A549 (cell line): Measurements from ENCODE around the gene GPRIN3. TPM values are rescaled to one million over a fixed set of nuclear protein-coding genes. Genes with fewer than 3 reads are reported as not detected.
"Not testable (repeated sequence)": the region's sequence is repeated elsewhere in the genome, so short reads cannot be mapped to it uniquely, and the experiment has no call there.

Experiments
- ATAC-seq, 2 experiments: fragments of 200-7000 bp in 1 of 2; fragments of >200 bp in 1 of 2; cut with Nextera tagmentation in 1 of 2; cut with Tn5 transposase in 1 of 2; 3 replicates each; pipeline versions ENCODE4 v1.8.0 to v1.9.1; 2018 to 2020; ENCODE audit warnings: mild to moderate bottlenecking in 1 of 2, moderate library complexity in 1 of 2
- CTCF ChIA-PET: fragments of 300-600 bp; sonication (Branson Sonifier 250); formaldehyde crosslinking; extraction: SDS; loops from one replicate; lab custom pipeline; 2021; ENCODE audit warnings: antibody characterized with exemption, inconsistent platforms; lab: Yijun Ruan, JAX
- POLR2A ChIA-PET: fragments of 350-600 bp; formaldehyde crosslinking; extraction: SDS; loops from one replicate; lab custom pipeline; 2021; ENCODE audit warnings: antibody characterized with exemption, inconsistent platforms; lab: Yijun Ruan, JAX
- DNase-seq, 2 experiments: peaks; one replicate each; pipeline versions ENCODE4 v3.0.0 to v3.0.0-alpha.2; 2011 to 2016; ENCODE audit warnings: low read depth in 1 of 2, low spot score in 1 of 2
- FAIRE-seq: peaks from 2 replicates; lab custom pipeline; 2011; peaks lifted over from hg19 to GRCh38; lab: Jason Lieb, UNC
- H3K27ac ChIP-seq, 2 experiments: fragments of >200 bp; sonication (Bioruptor Twin); formaldehyde crosslinking; 3 replicates each; pipeline ENCODE4 v1.5.1; 2016 to 2017
- H3K4me1 ChIP-seq: fragments of >200 bp; sonication (Bioruptor Twin); formaldehyde crosslinking; 3 replicates; pipeline ENCODE4 v1.6.1; 2016
- H3K4me2 ChIP-seq: fragments of >200 bp; sonication (Bioruptor Twin); formaldehyde crosslinking; 3 replicates; pipeline ENCODE4 v1.6.1; 2016
- H3K4me3 ChIP-seq: fragments of >200 bp; sonication (Bioruptor Twin); formaldehyde crosslinking; 3 replicates; pipeline ENCODE4 v1.5.1; 2016
- H3K9me3 ChIP-seq: fragments of >200 bp; sonication (Bioruptor Twin); formaldehyde crosslinking; 3 replicates; pipeline ENCODE4 v1.6.1; 2016
- ATOH8 ChIP-seq: fragments of 250-450 bp; sonication (Bioruptor Pico); IDR thresholded peaks from 2 replicates; pipeline ENCODE4 v1.5.0; 2020; ENCODE audit warnings: low read depth, mild to moderate bottlenecking, moderate library complexity
- BHLHE40 ChIP-seq: IDR thresholded peaks from 2 replicates; pipeline ENCODE4 v1.6.1; 2012; ENCODE audit warnings: low read depth, low read length, inconsistent platforms
- CBX2 ChIP-seq: fragments of 200-600 bp; sonication (generic); IDR thresholded peaks from 2 replicates; pipeline ENCODE4 v1.6.1; 2016; ENCODE audit warnings: low read depth, mild to moderate bottlenecking, borderline replicate concordance
- E2F6 ChIP-seq: IDR thresholded peaks from 2 replicates; pipeline ENCODE4 v1.6.1; 2012; ENCODE audit warnings: low read depth, borderline replicate concordance
- EHF ChIP-seq: fragments of 250-450 bp; sonication (Bioruptor Pico); IDR thresholded peaks from 2 replicates; pipeline ENCODE4 v1.5.0; 2020; ENCODE audit warnings: mild to moderate bottlenecking
- FOSB ChIP-seq: fragments of 250-450 bp; sonication (Bioruptor Pico); IDR thresholded peaks from 2 replicates; pipeline ENCODE4 v1.5.0; 2020; ENCODE audit warnings: mild to moderate bottlenecking, moderate library complexity
- FOXS1 ChIP-seq: fragments of 250-450 bp; sonication (Bioruptor Pico); IDR thresholded peaks from 2 replicates; pipeline ENCODE4 v1.5.0; 2020; ENCODE audit warnings: mild to moderate bottlenecking, moderate library complexity
- GATA3 ChIP-seq: IDR thresholded peaks from 2 replicates; pipeline ENCODE4 v1.6.1; 2012; ENCODE audit warnings: borderline replicate concordance
- HMGXB4 ChIP-seq: fragments of 250-450 bp; sonication (Bioruptor Pico); IDR thresholded peaks from 2 replicates; pipeline ENCODE4 v1.5.0; 2021; ENCODE audit warnings: mild to moderate bottlenecking, moderate library complexity, borderline replicate concordance
- HOXB13 ChIP-seq: fragments of 250-450 bp; sonication (Bioruptor Pico); IDR thresholded peaks from 2 replicates; pipeline ENCODE4 v1.5.0; 2020; ENCODE audit warnings: low read depth, mild to moderate bottlenecking, moderate library complexity
- HOXB5 ChIP-seq: fragments of 250-450 bp; sonication (Bioruptor Pico); IDR thresholded peaks from 2 replicates; pipeline ENCODE4 v1.5.0; 2020; ENCODE audit warnings: mild to moderate bottlenecking, moderate library complexity
- JUNB ChIP-seq: fragments of >200 bp; sonication (Bioruptor Twin); formaldehyde crosslinking; IDR thresholded peaks from 2 replicates; pipeline ENCODE4 v1.6.1; 2016
- MAX ChIP-seq: IDR thresholded peaks from 2 replicates; pipeline ENCODE4 v1.6.1; 2012
- NR3C1 ChIP-seq: fragments of >200 bp; sonication (Bioruptor Twin); formaldehyde crosslinking; IDR thresholded peaks from 3 replicates; pipeline ENCODE4 v1.6.1; 2017
- RAD21 ChIP-seq, 2 experiments: fragments of >200 bp in 1 of 2; sonication (Bioruptor Twin) in 1 of 2; formaldehyde crosslinking in 1 of 2; IDR thresholded peaks in 1 of 2; conservative IDR thresholded peaks in 1 of 2; 2 replicates in 1 of 2; 3 replicates in 1 of 2; pipeline ENCODE4 v1.6.1; 2012 to 2018; ENCODE audit warnings: inconsistent platforms in 1 of 2
- RFX5 ChIP-seq: fragments of 450-650 bp; IDR thresholded peaks from 2 replicates; pipeline ENCODE4 v1.7.1; 2014; ENCODE audit warnings: antibody characterized with exemption, mild to moderate bottlenecking, moderate library complexity
- RNF2 ChIP-seq: fragments of 200-600 bp; sonication (generic); IDR thresholded peaks from 2 replicates; pipeline ENCODE4 v1.6.1; 2016; ENCODE audit warnings: low read depth, mild to moderate bottlenecking, antibody characterized with exemption, moderate library complexity, borderline replicate concordance
- SREBF2 ChIP-seq: fragments of 450-650 bp; IDR thresholded peaks from 2 replicates; pipeline ENCODE4 v1.6.1; 2014; ENCODE audit warnings: mild to moderate bottlenecking, moderate library complexity
- TFCP2L1 ChIP-seq: fragments of 250-450 bp; sonication (Bioruptor Pico); IDR thresholded peaks from 2 replicates; pipeline ENCODE4 v1.5.0; 2021; ENCODE audit warnings: mild to moderate bottlenecking
- ZNF302 ChIP-seq: fragments of 250-450 bp; sonication (Bioruptor Pico); IDR thresholded peaks from 2 replicates; pipeline ENCODE4 v1.9.0; 2021; ENCODE audit warnings: inconsistent platforms, mild to moderate bottlenecking, moderate library complexity
- WGBS: methylation state at CpG from one replicate; pipeline ENCODE4 v1.1.6; 2017; ENCODE audit errors: missing lambda C conversion rate; 5-methylcytosine and 5-hydroxymethylcytosine counted together
- polyA plus RNA-seq, 4 experiments: library from polyadenylated mRNA; depleted of rRNA in 3 of 4; stranded (reverse); fragments of >200 nt; fragmentation: RNase III in 1 of 4; extraction: RNeasy Plus Mini Kit Qiagen cat#74134 plus additional on column Dnase treatment in 1 of 4; gene quantifications; 2 replicates in 3 of 4; 3 replicates in 1 of 4; pipeline ENCODE4 v1.2.3, GENCODE V29; 2011 to 2017

GPRIN3 gene
- polyA plus RNA-seq, 2 of the 4 experiments (the other 2 are of a cell fraction) = 6.8 to 18.7 TPM

GRCh38 chr4:89203902-89204301, 103.7 kb downstream of the GPRIN3 start:
- H3K4me2 ChIP-seq = no peak overlapping the region
- FAIRE-seq = no peak
- no peak for TF ChIP-seq BHLHE40
- TF ChIP-seq ATOH8 (CRISPR knock-in tag) = no peak
- TF ChIP-seq RFX5 = no peak
- no peak for TF ChIP-seq HOXB13 (CRISPR knock-in tag)
- no peak for TF ChIP-seq HOXB5 (CRISPR knock-in tag)
- no peak for TF ChIP-seq SREBF2
- no peak for TF ChIP-seq GATA3
- no peak for TF ChIP-seq TFCP2L1
- TF ChIP-seq FOSB = no peak
- no peak for TF ChIP-seq ZNF302
- no peak for TF ChIP-seq MAX
- TF ChIP-seq RAD21 (conservative IDR thresholded peaks at IDR 0.05 in 1 of 2, IDR thresholded peaks at IDR 0.05 in 1 of 2) = no peak
- no peak for TF ChIP-seq JUNB
- TF ChIP-seq CBX2 = no peak
- no peak for TF ChIP-seq E2F6
- no peak for TF ChIP-seq RNF2
- TF ChIP-seq FOXS1 (CRISPR knock-in tag) = no peak
- no peak for TF ChIP-seq NR3C1
- TF ChIP-seq, all 56 proteins: peak for 0
- ATAC-seq (no peak), DNase-seq (no peak)
- Histone ChIP-seq H3K4me3 (no peak overlapping the region), H3K27ac (no peak overlapping the region), H3K9me3 (0 out of 3 replicates have a peak, but pooled peaks cover 3% of the 10 kb centered on the region), H3K4me1 (peaks cover 12% of the 10 kb centered on the region; the same call in 2 of the 3 replicates)
- 76% methylated on average over 3 of the region's 3 CpGs for WGBS
- ChIA-PET POLR2A (no interaction called here), CTCF (no interaction called here)

- ATAC-seq, CTCF ChIA-PET, H3K4me2 ChIP-seq, DNase-seq, H3K9me3 ChIP-seq, H3K4me3 ChIP-seq, FAIRE-seq, H3K27ac ChIP-seq, POLR2A ChIA-PET: not testable (repeated sequence)
- peaks cover 32% of the 10 kb centered on the region for H3K4me1 ChIP-seq
- WGBS = 89% methylated on average over 1 of the region's 1 CpG
These were observed 108.2 kb downstream of the GPRIN3 start for GRCh38 chr4:89199394-89199793.

GRCh38 chr4:89197920-89198319, 109.7 kb downstream of the GPRIN3 start:
- WGBS = 100% methylated on average over 2 of the region's 2 CpGs
- FAIRE-seq (no peak), DNase-seq (no peak), ATAC-seq (no peak)
- H3K4me3 ChIP-seq = no peak overlapping the region
- H3K4me1 ChIP-seq = peaks cover 39% of the 10 kb centered on the region
- 0 out of 3 replicates have a peak, but pooled peaks cover 3% of the 10 kb centered on the region for H3K9me3 ChIP-seq
- ChIA-PET CTCF (no interaction called here), POLR2A (no interaction called here)
- H3K27ac ChIP-seq = peak overlapping the region; percentile 74
- TF ChIP-seq EHF (CRISPR knock-in tag) (no peak), HMGXB4 (no peak)
- H3K4me2 ChIP-seq = no peak overlapping the region
